NCI-H526 (cell line): ENCODE data around the gene PCDHGA6.
"Not testable (repeated sequence)": the region's sequence is repeated elsewhere in the genome, so short reads cannot be mapped to it uniquely, and the experiment has no call there.

ENCODE experiments used
- DNase-seq, 2 experiments: peaks; one replicate each; lab custom pipeline; 2025; lab: John Stamatoyannopoulos, UW

PCDHGA6 gene

GRCh38 chr5:141392429-141393198 is 18.9 kb downstream of the PCDHGA6 start, which contains the start of gene PCDHGA8:
PCDHGA8 (plus strand) TSS chr5:141392633; CDS start chr5:141392814, 181 bp downstream.
- peak in 1 of 2 experiments; percentile 0 for DNase-seq

DNA sequence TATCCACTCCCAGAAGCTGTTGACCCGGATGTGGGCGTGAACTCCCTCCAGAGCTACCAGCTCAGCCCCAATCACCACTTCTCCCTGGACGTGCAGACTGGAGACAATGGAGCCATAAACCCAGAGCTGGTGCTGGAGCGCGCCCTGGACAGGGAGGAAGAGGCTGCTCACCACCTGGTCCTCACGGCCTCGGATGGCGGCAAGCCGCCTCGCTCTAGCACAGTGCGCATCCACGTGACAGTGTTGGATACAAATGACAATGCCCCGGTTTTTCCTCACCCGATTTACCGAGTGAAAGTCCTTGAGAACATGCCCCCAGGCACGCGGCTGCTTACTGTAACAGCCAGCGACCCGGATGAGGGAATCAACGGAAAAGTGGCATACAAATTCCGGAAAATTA is 19.6 kb downstream of the PCDHGA6 start:
- DNase-seq: no peak

DNA sequence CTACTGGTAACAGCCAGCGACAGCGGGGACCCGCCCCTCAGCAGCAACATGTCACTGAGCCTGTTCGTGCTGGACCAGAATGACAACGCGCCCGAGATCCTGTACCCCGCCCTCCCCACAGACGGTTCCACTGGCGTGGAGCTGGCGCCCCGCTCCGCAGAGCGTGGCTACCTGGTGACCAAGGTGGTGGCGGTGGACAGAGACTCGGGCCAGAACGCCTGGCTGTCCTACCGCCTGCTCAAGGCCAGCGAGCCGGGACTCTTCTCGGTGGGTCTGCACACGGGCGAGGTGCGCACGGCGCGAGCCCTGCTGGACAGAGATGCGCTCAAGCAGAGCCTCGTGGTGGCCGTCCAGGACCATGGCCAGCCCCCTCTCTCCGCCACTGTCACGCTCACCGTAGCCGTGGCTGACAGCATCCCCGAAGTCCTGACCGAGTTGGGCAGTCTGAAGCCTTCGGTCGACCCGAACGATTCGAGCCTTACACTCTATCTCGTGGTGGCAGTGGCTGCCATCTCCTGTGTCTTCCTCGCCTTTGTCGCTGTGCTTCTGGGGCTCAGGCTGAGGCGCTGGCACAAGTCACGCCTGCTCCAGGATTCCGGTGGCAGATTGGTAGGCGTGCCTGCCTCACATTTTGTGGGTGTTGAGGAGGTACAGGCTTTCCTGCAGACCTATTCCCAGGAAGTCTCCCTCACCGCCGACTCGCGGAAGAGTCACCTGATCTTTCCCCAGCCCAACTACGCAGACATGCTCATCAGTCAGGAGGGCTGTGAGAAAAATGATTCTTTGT is 20.9 kb downstream of the PCDHGA6 start:
- not testable (repeated sequence) for DNase-seq

DNA sequence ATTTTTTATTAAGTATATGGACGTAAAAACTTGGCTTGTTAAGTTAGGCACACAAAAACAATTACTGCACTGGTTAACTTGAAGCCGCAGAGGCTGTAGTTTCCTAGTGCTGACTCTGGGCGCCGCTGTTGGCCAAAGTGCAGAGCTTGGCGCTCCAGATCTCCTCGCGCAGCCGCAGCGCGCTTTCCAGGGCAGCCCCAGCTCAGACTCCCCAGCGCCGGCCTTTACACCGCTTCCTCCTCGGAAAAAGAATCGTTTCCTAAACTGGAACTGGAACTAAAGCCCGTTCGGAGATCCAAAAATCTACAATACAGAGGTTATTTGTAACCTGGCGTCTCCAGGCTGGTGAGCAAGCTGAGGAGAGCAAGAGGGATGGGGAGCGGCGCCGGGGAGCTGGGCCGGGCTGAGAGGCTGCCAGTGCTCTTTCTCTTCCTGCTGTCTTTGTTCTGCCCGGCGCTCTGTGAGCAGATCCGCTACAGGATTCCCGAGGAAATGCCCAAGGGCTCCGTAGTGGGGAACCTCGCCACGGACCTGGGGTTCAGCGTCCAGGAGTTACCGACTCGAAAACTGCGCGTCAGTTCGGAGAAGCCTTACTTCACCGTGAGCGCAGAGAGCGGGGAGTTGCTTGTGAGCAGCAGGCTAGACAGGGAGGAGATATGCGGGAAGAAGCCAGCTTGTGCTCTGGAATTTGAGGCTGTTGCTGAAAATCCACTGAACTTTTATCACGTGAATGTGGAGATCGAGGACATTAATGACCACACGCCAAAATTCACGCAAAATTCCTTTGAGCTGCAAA is 24.3 kb downstream of the PCDHGA6 start, which contains the start of gene PCDHGB5:
Gene PCDHGB5, plus strand, starts transcription at position 192 of the 796 bp plus-strand sequence. Its CDS starts 181 bp downstream, at position 373.
- DNase-seq: not testable (repeated sequence)

- no peak for DNase-seq
Measured at GRCh38 chr5:141398608-141399007, 24.9 kb downstream of the PCDHGA6 start.

DNA sequence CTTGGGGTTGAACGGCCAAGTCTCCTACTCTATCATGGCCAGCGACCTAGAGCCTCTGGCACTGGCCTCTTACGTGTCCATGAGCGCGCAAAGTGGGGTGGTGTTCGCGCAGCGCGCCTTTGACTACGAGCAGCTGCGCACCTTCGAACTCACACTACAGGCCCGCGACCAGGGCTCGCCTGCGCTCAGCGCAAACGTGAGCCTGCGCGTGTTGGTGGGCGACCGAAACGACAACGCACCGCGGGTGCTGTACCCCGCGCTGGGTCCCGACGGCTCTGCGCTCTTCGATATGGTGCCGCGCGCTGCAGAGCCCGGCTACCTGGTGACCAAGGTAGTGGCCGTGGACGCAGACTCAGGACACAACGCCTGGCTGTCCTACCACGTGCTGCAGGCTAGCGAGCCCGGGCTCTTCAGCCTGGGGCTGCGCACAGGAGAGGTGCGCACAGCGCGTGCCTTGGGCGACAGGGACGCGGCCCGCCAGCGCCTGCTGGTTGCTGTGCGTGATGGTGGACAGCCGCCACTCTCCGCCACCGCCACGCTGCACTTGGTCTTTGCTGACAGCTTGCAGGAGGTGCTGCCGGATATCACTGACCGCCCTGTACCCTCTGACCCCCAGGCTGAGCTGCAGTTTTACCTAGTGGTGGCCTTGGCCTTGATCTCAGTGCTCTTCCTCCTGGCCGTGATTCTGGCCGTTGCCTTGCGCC is 26.0 kb downstream of the PCDHGA6 start:
- no peak for DNase-seq

DNA sequence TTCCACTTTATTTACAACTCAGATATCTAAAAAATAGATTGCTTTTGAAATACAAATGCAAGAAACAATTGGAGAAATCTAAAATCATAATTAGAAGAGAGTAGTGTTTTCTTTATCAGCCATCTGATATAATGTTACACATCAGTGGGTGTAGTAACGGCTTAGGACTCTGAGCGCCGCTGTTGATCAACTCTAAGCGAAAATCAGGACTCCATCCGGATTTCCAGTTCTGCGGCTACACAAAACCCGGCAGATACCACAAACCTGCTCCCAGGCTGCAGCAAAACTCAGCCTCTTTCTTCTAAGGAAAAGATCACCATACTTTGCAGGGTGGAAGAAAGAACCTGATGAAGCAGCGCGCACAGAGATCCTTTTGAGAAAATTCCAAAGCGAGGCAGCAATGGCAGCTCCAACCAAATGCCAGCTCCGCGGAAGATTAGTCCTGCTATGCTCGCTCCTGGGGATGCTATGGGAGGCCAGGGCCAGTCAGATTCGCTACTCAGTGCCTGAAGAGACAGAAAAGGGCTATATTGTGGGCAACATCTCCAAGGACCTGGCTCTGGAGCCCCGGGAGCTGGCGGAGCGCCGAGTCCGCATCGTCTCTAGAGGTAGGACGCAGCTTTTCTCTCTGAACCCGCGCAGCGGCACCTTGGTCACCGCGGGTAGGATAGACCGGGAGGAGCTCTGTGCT is 29.0 kb downstream of the PCDHGA6 start, which contains the start of gene PCDHGA9:
Gene PCDHGA9, plus strand, starts transcription at position 226 of the 691 bp plus-strand sequence. Its CDS starts 175 bp downstream, at position 401.
- peak; percentile 6 to 52 for DNase-seq

DNA sequence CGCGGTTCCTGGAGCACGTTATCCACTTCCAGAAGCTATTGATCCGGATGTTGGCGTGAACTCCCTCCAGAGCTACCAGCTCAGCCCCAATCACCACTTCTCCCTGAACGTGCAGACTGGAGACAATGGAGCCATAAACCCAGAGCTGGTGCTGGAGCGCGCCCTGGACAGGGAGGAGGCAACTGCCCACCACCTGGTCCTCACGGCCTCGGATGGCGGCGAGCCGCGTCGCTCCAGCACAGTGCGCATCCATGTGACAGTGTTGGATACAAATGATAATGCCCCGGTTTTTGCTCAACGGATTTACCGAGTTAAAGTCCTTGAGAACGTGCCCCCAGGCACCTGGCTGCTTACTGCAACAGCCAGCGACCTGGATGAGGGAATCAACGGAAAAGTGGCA is 29.7 kb downstream of the PCDHGA6 start:
- DNase-seq: no peak

GRCh38 chr5:141407790-141408505 is 34.3 kb downstream of the PCDHGA6 start, which contains the start of gene PCDHGB6:
PCDHGB6 (plus strand) TSS chr5:141408021; CDS start chr5:141408203, 182 bp downstream.
- DNase-seq: peak in 1 of 2 experiments; percentile 23

GRCh38 chr5:141409598-141410306 is 36.1 kb downstream of the PCDHGA6 start:
- no peak for DNase-seq

GRCh38 chr5:141411575-141411974 is 37.9 kb downstream of the PCDHGA6 start:
- DNase-seq: no peak

DNA sequence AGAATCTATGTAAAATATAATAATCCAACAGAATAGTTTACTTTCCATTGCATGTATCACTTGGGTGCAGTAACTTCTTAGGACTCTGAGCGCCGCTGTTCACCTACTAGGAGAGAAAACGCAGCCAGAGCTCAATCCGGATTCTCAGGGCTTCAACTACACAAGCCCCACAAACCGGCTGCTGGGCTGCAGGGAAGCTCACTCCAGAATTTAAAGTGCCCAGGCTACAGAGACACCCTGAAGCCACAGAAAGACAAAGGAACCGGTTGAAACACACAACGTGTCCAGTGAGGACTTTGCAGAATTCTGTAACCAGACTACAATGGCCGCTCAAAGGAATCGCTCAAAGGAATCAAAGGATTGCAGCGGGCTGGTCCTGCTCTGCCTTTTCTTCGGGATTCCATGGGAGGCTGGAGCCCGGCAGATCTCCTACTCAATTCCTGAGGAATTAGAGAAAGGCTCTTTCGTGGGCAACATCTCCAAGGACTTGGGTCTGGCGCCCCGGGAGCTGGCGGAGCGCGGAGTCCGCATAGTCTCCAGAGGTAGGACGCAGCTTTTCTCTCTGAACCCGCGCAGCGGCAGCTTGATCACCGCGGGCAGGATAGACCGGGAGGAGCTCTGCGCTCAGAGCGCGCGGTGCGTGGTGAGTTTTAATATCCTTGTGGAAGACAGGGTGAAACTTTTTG is 39.3 kb downstream of the PCDHGA6 start, which contains the start of gene PCDHGA10:
Gene PCDHGA10, plus strand, starts transcription at position 134 of the 686 bp plus-strand sequence. Its CDS starts 189 bp downstream, at position 323.
- DNase-seq: peak in 1 of 2 experiments; percentile 83

DNA sequence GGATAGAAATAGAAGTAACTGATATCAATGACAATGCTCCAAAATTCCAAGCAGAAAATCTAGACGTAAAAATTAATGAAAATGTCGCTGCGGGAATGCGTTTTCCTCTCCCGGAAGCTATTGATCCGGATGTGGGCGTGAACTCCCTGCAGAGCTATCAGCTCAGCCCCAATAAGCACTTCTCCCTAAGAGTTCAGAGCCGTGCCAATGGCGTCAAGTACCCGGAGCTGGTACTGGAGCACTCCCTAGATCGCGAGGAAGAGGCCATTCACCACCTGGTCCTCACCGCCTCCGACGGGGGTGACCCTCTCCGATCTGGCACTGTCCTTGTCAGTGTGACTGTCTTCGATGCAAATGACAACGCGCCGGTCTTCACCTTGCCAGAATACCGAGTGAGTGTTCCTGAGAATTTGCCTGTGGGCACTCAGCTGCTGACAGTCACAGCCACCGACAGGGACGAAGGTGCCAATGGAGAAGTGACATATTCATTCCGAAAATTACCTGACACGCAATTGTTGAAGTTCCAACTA is 39.9 kb downstream of the PCDHGA6 start:
- DNase-seq: no peak

DNA sequence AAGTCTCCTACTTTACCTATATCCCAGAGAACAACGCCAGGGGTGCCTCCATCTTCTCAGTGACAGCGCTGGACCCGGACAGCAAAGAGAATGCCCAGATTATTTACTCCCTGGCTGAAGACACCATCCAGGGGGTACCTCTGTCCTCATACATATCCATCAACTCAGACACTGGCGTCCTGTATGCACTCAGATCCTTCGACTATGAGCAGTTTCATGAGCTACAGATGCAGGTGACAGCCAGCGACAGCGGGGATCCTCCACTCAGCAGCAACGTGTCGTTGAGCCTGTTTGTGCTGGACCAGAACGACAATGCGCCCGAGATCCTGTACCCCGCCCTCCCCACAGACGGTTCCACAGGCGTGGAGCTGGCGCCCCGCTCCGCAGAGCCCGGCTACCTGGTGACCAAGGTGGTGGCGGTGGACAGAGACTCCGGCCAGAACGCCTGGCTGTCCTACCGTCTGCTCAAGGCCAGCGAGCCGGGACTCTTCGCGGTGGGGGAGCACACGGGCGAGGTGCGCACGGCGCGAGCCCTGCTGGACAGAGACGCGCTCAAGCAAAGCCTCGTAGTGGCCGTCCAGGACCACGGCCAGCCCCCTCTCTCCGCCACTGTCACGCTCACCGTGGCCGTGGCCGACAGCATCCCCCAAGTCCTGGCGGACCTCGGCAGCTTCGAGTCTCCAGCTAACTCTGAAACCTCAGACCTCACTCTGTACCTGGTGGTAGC is 41.0 kb downstream of the PCDHGA6 start:
- not testable (repeated sequence) for DNase-seq

DNA sequence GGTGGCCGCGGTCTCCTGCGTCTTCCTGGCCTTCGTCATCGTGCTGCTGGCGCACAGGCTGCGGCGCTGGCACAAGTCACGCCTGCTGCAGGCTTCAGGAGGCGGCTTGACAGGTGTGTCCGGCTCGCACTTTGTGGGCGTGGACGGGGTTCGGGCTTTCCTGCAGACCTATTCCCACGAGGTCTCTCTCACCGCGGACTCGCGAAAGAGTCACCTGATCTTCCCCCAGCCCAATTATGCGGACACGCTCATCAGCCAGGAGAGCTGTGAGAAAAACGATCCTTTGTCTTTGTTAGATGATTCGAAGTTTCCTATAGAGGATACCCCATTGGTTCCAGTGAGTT is 41.6 kb downstream of the PCDHGA6 start:
- not testable (repeated sequence) for DNase-seq

DNA sequence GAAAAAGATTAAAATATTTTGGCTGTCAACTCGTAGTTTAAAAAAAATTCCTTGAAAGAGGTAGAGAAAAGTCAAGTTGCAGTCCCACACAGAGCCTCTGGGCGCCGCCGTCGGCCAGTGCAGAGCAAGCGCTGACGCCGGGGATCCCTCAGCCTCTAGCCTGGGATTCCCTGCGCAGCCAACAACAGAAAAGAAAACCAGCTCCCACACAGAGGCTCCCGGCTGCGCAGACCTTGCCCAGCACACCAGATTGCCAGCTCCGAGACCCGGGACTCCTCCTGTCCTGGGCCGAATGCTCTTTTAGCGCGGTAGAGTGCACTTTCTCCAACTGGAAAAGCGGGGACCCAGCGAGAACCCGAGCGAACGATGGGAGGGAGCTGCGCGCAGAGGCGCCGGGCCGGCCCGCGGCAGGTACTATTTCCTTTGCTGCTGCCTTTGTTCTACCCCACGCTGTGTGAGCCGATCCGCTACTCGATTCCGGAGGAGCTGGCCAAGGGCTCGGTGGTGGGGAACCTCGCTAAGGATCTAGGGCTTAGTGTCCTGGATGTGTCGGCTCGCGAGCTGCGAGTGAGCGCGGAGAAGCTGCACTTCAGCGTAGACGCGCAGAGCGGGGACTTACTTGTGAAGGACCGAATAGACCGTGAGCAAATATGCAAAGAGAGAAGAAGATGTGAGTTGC is 43.9 kb downstream of the PCDHGA6 start, which contains the start of gene PCDHGB7:
Gene PCDHGB7, plus strand, starts transcription at position 184 of the 679 bp plus-strand sequence. Its CDS starts 183 bp downstream, at position 367.
- peak; percentile 29 to 79 for DNase-seq
